Fibroblast of skin of scalp (primary cell): ENCODE results near the gene ANKRD52.
"Not testable (repeated sequence)": the region's sequence is repeated elsewhere in the genome, so short reads cannot be mapped to it uniquely, and the experiment has no call there.

Source experiments
- DNase-seq: peaks from one replicate; pipeline ENCODE4 v3.0.0-alpha.2; 2013

The ANKRD52 gene

GRCh38 chr12:56271031-56271430, 12.8 kb upstream of the ANKRD52 start:
- DNase-seq: peak; percentile 34

GRCh38 chr12:56267443-56268071, 9.4 kb upstream of the ANKRD52 start:
- DNase-seq: peak; percentile 14

GRCh38 chr12:56266693-56267442, 8.7 kb upstream of the ANKRD52 start, which contains the start of gene COQ10A:
Gene COQ10A, plus strand, starts transcription at chr12:56266942. Its CDS starts 177 bp downstream, at chr12:56267119.
- DNase-seq: peak; percentile 86

GRCh38 chr12:56266068-56266692, 8.0 kb upstream of the ANKRD52 start:
- not testable (repeated sequence) for DNase-seq

GRCh38 chr12:56262955-56263354, 4.8 kb upstream of the ANKRD52 start:
- DNase-seq: not testable (repeated sequence)

GRCh38 chr12:56261503-56262232, 3.5 kb upstream of the ANKRD52 start:
- peak; percentile 94 for DNase-seq

- DNase-seq: no peak
These were observed 2.7 kb upstream of the ANKRD52 start for GRCh38 chr12:56260921-56261320.

GRCh38 chr12:56260380-56260779, 2.2 kb upstream of the ANKRD52 start:
- DNase-seq: no peak

GRCh38 chr12:56258820-56259183, 618 bp upstream of the ANKRD52 start:
- no peak for DNase-seq

- peak; percentile 31 for DNase-seq
These were observed 605 bp downstream of the ANKRD52 start for GRCh38 chr12:56257491-56258067.

GRCh38 chr12:56257071-56257470, 1.1 kb downstream of the ANKRD52 start:
- DNase-seq: no peak

GRCh38 chr12:56256326-56256960, 1.7 kb downstream of the ANKRD52 start:
- DNase-seq: peak; percentile 64

- DNase-seq: no peak
These were observed 2.5 kb downstream of the ANKRD52 start for GRCh38 chr12:56255671-56256070.

GRCh38 chr12:56253091-56253490, 5.1 kb downstream of the ANKRD52 start:
- no peak for DNase-seq

GRCh38 chr12:56252649-56253048, 5.5 kb downstream of the ANKRD52 start:
- no peak for DNase-seq

- DNase-seq: no peak
These were observed 9.5 kb downstream of the ANKRD52 start for GRCh38 chr12:56248711-56249110.

GRCh38 chr12:56247923-56248322, 10.3 kb downstream of the ANKRD52 start:
- no peak for DNase-seq

GRCh38 chr12:56244494-56244893, 13.7 kb downstream of the ANKRD52 start:
- DNase-seq: no peak

GRCh38 chr12:56243731-56244181, 14.4 kb downstream of the ANKRD52 start:
- DNase-seq: no peak

GRCh38 chr12:56242986-56243385, 15.2 kb downstream of the ANKRD52 start:
- DNase-seq: no peak

- DNase-seq: no peak
These were observed 16.5 kb downstream of the ANKRD52 start for GRCh38 chr12:56241424-56242303.
